ENCODE data around the gene CDK19. TPM values are rescaled to one million over a fixed set of nuclear protein-coding genes. Genes with fewer than 3 reads are reported as not detected.

CDK19 gene
- total and polyA plus RNA-seq, 2 of the 13 experiments (the other 11 are each of a cell fraction or from before 2014, with no cell fraction given): 13.4 to 27.0 TPM

- TF ChIP-seq CEBPZ (IDR thresholded peaks at IDR 0.05; ENCODE audit: low read length): no peak
- no peak for TF ChIP-seq ZNF383 (CRISPR knock-in tag; IDR thresholded peaks at IDR 0.05; ENCODE audit: borderline replicate concordance)
- no peak for TF ChIP-seq ZNF362 (CRISPR knock-in tag; IDR thresholded peaks at IDR 0.05; ENCODE audit: borderline replicate concordance)
- TF ChIP-seq SALL2 (CRISPR knock-in tag; IDR thresholded peaks at IDR 0.05): no peak
- 0 out of 4 replicates have a peak, but pooled peaks of 1 of the 2 experiments have one; percentile 27 for TF ChIP-seq REST (IDR thresholded peaks at IDR 0.05; ENCODE audit: borderline replicate concordance in 1 of 2, low read depth in 1 of 2, low read length in 2 of 2)
- no peak for TF ChIP-seq TBX3 (IDR thresholded peaks at IDR 0.05; ENCODE audit: borderline replicate concordance)
- TF ChIP-seq ZNF646 (CRISPR knock-in tag; IDR thresholded peaks at IDR 0.05): no peak
- TF ChIP-seq ZFY (CRISPR knock-in tag; IDR thresholded peaks at IDR 0.05): no peak
- TF ChIP-seq XRCC5 (optimal IDR thresholded peaks at IDR 0.05; ENCODE audit: low read length): peak; percentile 61
- TF ChIP-seq TFAP4 (IDR thresholded peaks at IDR 0.05; ENCODE audit: borderline replicate concordance, low read depth): peak; percentile 74; the same call in 1 of the 2 replicates
Observed at GRCh38 chr6:110566346-110567125, 248.7 kb downstream of the CDK19 start (continued).

Measured in HepG2 (cell line).